SJCRH30 (cell line): ENCODE measurements around the gene HNRNPF. TPM values are rescaled to one million over a fixed set of nuclear protein-coding genes. Genes with fewer than 3 reads are reported as not detected.
"Not testable (repeated sequence)": the region's sequence is repeated elsewhere in the genome, so short reads cannot be mapped to it uniquely, and the experiment has no call there.

ENCODE experiments used
- DNase-seq, 2 experiments: peaks; one replicate each; pipeline ENCODE4 v3.0.0-alpha.2; 2015 to 2020
- H3K27ac ChIP-seq: fragments of 250-450 bp; sonication (Bioruptor Pico); 2 replicates; pipeline ENCODE4 v1.5.1; 2020; ENCODE audit warnings: mild to moderate bottlenecking, moderate library complexity
- H3K27me3 ChIP-seq: fragments of 250-450 bp; sonication (Bioruptor Pico); 2 replicates; pipeline ENCODE4 v1.5.1; 2020; ENCODE audit warnings: mild to moderate bottlenecking, moderate library complexity
- H3K36me3 ChIP-seq: fragments of 250-450 bp; sonication (Bioruptor Pico); 2 replicates; pipeline ENCODE4 v1.5.1; 2020; ENCODE audit warnings: mild to moderate bottlenecking, moderate library complexity
- H3K4me1 ChIP-seq: fragments of 250-450 bp; sonication (Bioruptor Pico); 2 replicates; pipeline ENCODE4 v1.5.1; 2020; ENCODE audit warnings: mild to moderate bottlenecking, moderate library complexity
- H3K4me3 ChIP-seq: fragments of 250-450 bp; sonication (Bioruptor Pico); 2 replicates; pipeline ENCODE4 v1.5.1; 2020; ENCODE audit warnings: mild to moderate bottlenecking, moderate library complexity
- H3K9me3 ChIP-seq: fragments of 250-450 bp; sonication (Bioruptor Pico); replicated peaks from 2 replicates; pipeline ENCODE4 v1.5.1; 2020; ENCODE audit warnings: mild to moderate bottlenecking, moderate library complexity
- total RNA-seq: library from RNA; depleted of rRNA; stranded (reverse); fragments of >200 nt; shearing (Covaris generic); gene quantifications from 2 replicates; pipeline ENCODE4 v1.2.3, GENCODE V29; 2014

HNRNPF gene
- total RNA-seq, 1 experiment from 2014 or later, result 64.7 TPM

- Histone ChIP-seq H3K27me3 (no peaks in the 10 kb centered on the region), H3K9me3 (no peaks in the 10 kb centered on the region), H3K36me3 (no peaks in the 10 kb centered on the region), H3K4me1 (no peaks in the 10 kb centered on the region), H3K27ac (no peak overlapping the region), H3K4me3 (no peak overlapping the region)
- no peak for DNase-seq
Measured at GRCh38 chr10:43430926-43431663, 22.1 kb upstream of the HNRNPF start.

DNA sequence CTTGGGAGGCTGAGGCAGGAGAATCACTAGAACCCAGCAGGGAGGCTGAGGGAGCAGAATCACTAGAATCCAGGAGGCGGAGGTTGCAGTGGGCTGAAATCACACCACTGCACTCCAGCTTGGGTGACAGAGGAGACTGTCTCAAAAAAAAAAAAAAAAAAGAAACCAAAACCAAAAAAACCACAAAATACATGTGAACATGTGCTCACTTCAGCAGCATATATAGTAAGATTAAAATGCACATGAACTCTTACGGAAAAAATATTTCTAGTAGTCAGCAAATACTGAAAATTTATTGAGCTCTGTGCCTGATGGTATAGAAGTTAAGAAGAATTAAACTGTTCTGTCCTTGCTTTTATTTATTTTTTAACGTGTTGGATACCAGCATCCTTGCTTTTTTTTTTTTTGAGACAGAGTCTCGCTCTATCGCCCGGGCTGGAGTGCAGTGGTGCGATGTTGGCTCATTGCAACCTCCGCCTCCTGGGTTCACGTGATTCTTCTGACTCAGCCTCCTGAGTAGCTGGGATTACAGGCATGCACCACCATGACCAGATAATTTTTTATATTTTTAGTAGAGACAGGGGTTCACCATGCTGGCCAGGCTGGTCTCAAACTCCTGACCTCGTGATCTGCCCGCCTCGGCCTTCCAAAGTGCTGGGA lies 18.3 kb upstream of the HNRNPF start:
- Histone ChIP-seq H3K4me1 (no peaks in the 10 kb centered on the region), H3K9me3 (no peaks in the 10 kb centered on the region), H3K4me3 (no peak overlapping the region), H3K27me3 (no peaks in the 10 kb centered on the region), H3K36me3 (no peaks in the 10 kb centered on the region), H3K27ac (no peak overlapping the region)
- DNase-seq, result no peak

- H3K4me3 ChIP-seq, H3K9me3 ChIP-seq, H3K27me3 ChIP-seq, DNase-seq, H3K36me3 ChIP-seq, H3K27ac ChIP-seq, H3K4me1 ChIP-seq: not testable (repeated sequence)
Measured at GRCh38 chr10:43426476-43426875, 17.5 kb upstream of the HNRNPF start.

- Histone ChIP-seq H3K4me1 (no peaks in the 10 kb centered on the region), H3K27me3 (no peaks in the 10 kb centered on the region), H3K36me3 (no peaks in the 10 kb centered on the region), H3K9me3 (no peaks in the 10 kb centered on the region), H3K4me3 (no peak overlapping the region), H3K27ac (no peak overlapping the region)
- DNase-seq, result no peak
Measured at GRCh38 chr10:43424416-43424815, 15.4 kb upstream of the HNRNPF start.

DNA sequence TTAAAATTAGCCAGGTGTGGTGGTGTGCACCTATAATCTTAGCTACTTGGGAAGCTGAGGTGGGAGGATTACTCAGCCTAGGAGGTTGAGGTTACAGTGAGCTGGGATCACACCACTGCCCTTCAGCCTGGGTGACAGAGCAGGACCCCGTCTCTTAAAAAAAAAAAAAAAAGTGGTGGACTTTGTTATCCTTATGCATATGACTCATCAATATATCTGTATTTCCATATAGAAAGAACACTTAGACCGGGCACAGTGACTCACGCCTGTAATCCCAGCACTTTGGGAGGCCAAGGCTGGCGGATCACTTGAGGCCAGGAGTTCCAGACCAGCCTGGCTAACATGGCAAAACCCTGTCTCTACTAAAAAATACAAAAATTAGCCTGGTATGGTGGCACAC lies 13.0 kb upstream of the HNRNPF start:
- H3K9me3 ChIP-seq, DNase-seq, H3K4me3 ChIP-seq, H3K4me1 ChIP-seq, H3K27ac ChIP-seq, H3K36me3 ChIP-seq, H3K27me3 ChIP-seq: not testable (repeated sequence)

GRCh38 chr10:43421519-43421918 lies 12.5 kb upstream of the HNRNPF start:
- no peak for DNase-seq
- Histone ChIP-seq H3K9me3 (no peaks in the 10 kb centered on the region), H3K4me3 (no peak overlapping the region), H3K4me1 (no peaks in the 10 kb centered on the region), H3K27ac (no peak overlapping the region), H3K36me3 (no peaks in the 10 kb centered on the region), H3K27me3 (no peaks in the 10 kb centered on the region)

GRCh38 chr10:43421201-43421507 lies 12.2 kb upstream of the HNRNPF start:
- DNase-seq, result no peak
- Histone ChIP-seq H3K36me3 (no peaks in the 10 kb centered on the region), H3K27me3 (no peaks in the 10 kb centered on the region)

GRCh38 chr10:43420369-43421200 lies 11.6 kb upstream of the HNRNPF start:
- Histone ChIP-seq H3K9me3 (no peaks in the 10 kb centered on the region), H3K4me1 (no peaks in the 10 kb centered on the region), H3K4me3 (peak overlapping the region; percentile 49), H3K36me3 (no peaks in the 10 kb centered on the region), H3K27me3 (no peaks in the 10 kb centered on the region), H3K27ac (peak overlapping the region; percentile 54)
- DNase-seq, result peak; percentile 40 to 48

More at GRCh38 chr10:43421201-43421507, 12.2 kb upstream of the HNRNPF start:
- no peaks in the 10 kb centered on the region for H3K9me3 ChIP-seq
- H3K27ac ChIP-seq, result peak overlapping the region; percentile 54; the same call in 1 of the 2 replicates
- H3K4me1 ChIP-seq, result no peaks in the 10 kb centered on the region
- H3K4me3 ChIP-seq, result peak overlapping the region; percentile 49

DNA sequence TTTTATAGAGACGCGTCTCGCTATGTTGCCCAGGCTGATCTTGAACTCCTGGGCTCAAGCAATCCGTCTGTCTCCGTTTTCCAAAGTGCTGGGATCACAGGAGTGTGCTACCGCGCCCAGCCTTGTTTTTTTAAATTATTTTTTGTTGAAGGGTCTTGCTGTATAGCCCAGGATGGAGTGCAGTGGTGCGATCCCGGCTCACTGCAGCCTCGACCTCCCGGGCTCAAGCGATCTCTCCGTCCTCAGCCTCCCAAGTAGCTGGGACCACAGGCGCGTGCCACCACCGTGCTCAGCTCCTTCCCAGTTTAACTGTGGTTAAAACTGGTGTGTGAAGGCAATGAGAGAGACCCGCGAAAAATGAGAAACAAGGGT lies 11.0 kb upstream of the HNRNPF start:
- no peak overlapping the region for H3K4me3 ChIP-seq
- H3K9me3 ChIP-seq, result no peaks in the 10 kb centered on the region
- no peaks in the 10 kb centered on the region for H3K36me3 ChIP-seq
- DNase-seq, result no peak
- no peaks in the 10 kb centered on the region for H3K4me1 ChIP-seq
- no peak overlapping the region; the same call in 1 of the 2 replicates for H3K27ac ChIP-seq
- no peaks in the 10 kb centered on the region for H3K27me3 ChIP-seq

- no peaks in the 10 kb centered on the region for H3K9me3 ChIP-seq
- DNase-seq, result peak in 1 of 2 experiments; percentile 9
- H3K4me1 ChIP-seq, result no peaks in the 10 kb centered on the region
- H3K36me3 ChIP-seq, result no peaks in the 10 kb centered on the region
- no peaks in the 10 kb centered on the region for H3K27me3 ChIP-seq
- H3K4me3 ChIP-seq, result no peak overlapping the region
- no peak overlapping the region for H3K27ac ChIP-seq
Measured at GRCh38 chr10:43417950-43418768, 9.2 kb upstream of the HNRNPF start.

- Histone ChIP-seq H3K4me1 (no peaks in the 10 kb centered on the region), H3K27me3 (no peaks in the 10 kb centered on the region), H3K9me3 (no peaks in the 10 kb centered on the region), H3K36me3 (no peaks in the 10 kb centered on the region), H3K27ac (no peak overlapping the region), H3K4me3 (no peak overlapping the region)
- no peak for DNase-seq
Measured at GRCh38 chr10:43415544-43415943, 6.6 kb upstream of the HNRNPF start.

DNA sequence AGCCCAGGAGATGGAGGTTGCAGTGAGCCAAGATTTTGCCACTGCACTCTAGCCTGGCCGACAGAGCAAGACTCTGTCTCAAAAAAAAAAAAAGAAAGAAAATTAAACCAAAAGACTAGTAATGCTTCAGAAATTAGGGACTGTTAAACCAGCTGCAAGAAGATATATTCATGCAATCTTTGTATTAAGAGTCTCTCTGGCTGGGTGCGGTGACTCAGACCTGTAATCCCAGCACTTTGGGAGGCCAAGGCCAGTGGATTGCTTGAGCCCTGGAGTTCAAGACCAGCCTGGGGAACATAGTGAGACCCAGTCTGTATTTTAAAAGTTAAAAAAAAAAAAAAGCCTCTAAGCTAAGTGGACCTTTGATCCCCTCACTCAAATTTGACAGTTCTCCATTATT lies 2.5 kb upstream of the HNRNPF start:
- Histone ChIP-seq H3K4me3 (no peak overlapping the region), H3K27ac (no peak overlapping the region), H3K4me1 (no peaks in the 10 kb centered on the region), H3K36me3 (no peaks in the 10 kb centered on the region), H3K27me3 (no peaks in the 10 kb centered on the region), H3K9me3 (no peaks in the 10 kb centered on the region)
- no peak for DNase-seq

- H3K4me3 ChIP-seq, result no peak overlapping the region
- no peaks in the 10 kb centered on the region for H3K4me1 ChIP-seq
- DNase-seq, result no peak
- H3K27ac ChIP-seq, result no peak overlapping the region
- H3K27me3 ChIP-seq, result no peaks in the 10 kb centered on the region
- no peaks in the 10 kb centered on the region for H3K9me3 ChIP-seq
- no peaks in the 10 kb centered on the region for H3K36me3 ChIP-seq
Measured at GRCh38 chr10:43410345-43410744, 1.4 kb upstream of the HNRNPF start.

GRCh38 chr10:43409385-43410109 lies 561 bp upstream of the HNRNPF start:
- DNase-seq, result no peak
- Histone ChIP-seq H3K36me3 (no peaks in the 10 kb centered on the region), H3K4me3 (peak overlapping the region; percentile 65), H3K9me3 (no peaks in the 10 kb centered on the region), H3K27me3 (no peaks in the 10 kb centered on the region), H3K4me1 (no peaks in the 10 kb centered on the region), H3K27ac (no peak overlapping the region; the same call in 1 of the 2 replicates)
